CD8-positive, alpha-beta memory T cell (primary cell): ENCODE data around the gene ASCC3. TPM values are rescaled to one million over a fixed set of nuclear protein-coding genes. Genes with fewer than 3 reads are reported as not detected.
"Not testable (repeated sequence)": the region's sequence is repeated elsewhere in the genome, so short reads cannot be mapped to it uniquely, and the experiment has no call there.

Experiments
- CTCF ChIA-PET: fragments of 350-600 bp; sonication (Branson Sonifier 250); formaldehyde crosslinking; loops from one replicate; lab custom pipeline; 2021; ENCODE audit warnings: antibody characterized with exemption; lab: Charles Lee
- POLR2A ChIA-PET: fragments of 350-600 bp; sonication (Branson Sonifier 250); formaldehyde crosslinking; loops from one replicate; lab custom pipeline; 2021; ENCODE audit warnings: antibody characterized with exemption; lab: Charles Lee
- DNase-seq, 5 donors: peaks; one replicate each; pipeline versions ENCODE4 v3.0.0 to v3.0.0-alpha.2; 2020 to 2022; ENCODE audit warnings: mixed read lengths in 1 of 5
- H3K27ac ChIP-seq: one replicate; pipeline ENCODE4 v1.7.0; 2013; ENCODE audit warnings: low read depth, mild to moderate bottlenecking, low read length, moderate library complexity
- H3K27me3 ChIP-seq: 2 replicates; pipeline ENCODE4 v1.7.0; 2013; ENCODE audit warnings: low read length, mild to moderate bottlenecking; ENCODE audit not compliant: insufficient read depth, poor library complexity, severe bottlenecking
- H3K36me3 ChIP-seq: 2 replicates; pipeline ENCODE4 v1.7.0; 2013; ENCODE audit warnings: mild to moderate bottlenecking, low read length, moderate library complexity; ENCODE audit not compliant: insufficient read depth
- H3K4me1 ChIP-seq: 2 replicates; pipeline ENCODE4 v1.7.0; 2013; ENCODE audit warnings: mild to moderate bottlenecking, low read length, moderate library complexity; ENCODE audit not compliant: insufficient read depth
- H3K4me3 ChIP-seq: 2 replicates; pipeline ENCODE4 v1.7.0; 2013; ENCODE audit warnings: mild to moderate bottlenecking, low read length
- H3K9me3 ChIP-seq: 2 replicates; pipeline ENCODE4 v1.7.0; 2013; ENCODE audit warnings: mild to moderate bottlenecking, low read length
- H3K27ac Mint-ChIP-seq, 8 donors: one replicate each; pipeline ENCODE4 v1.8.0; 2020 to 2021; ENCODE audit warnings: mixed read lengths in 8 of 8, mild to moderate bottlenecking in 6 of 8, inconsistent platforms in 3 of 8, moderate library complexity in 3 of 8
- H3K27me3 Mint-ChIP-seq, 2 donors: one replicate each; pipeline ENCODE4 v1.8.0; 2020 to 2021; ENCODE audit warnings: mixed read lengths in 2 of 2, mild to moderate bottlenecking in 1 of 2, moderate library complexity in 1 of 2
- H3K36me3 Mint-ChIP-seq, 3 donors: one replicate each; pipeline ENCODE4 v1.8.0; 2020 to 2021; ENCODE audit warnings: mixed read lengths in 3 of 3, inconsistent platforms in 1 of 3, mild to moderate bottlenecking in 1 of 3
- H3K4me1 Mint-ChIP-seq, 3 donors: one replicate each; pipeline ENCODE4 v1.8.0; 2020 to 2021; ENCODE audit warnings: mixed read lengths in 3 of 3, inconsistent platforms in 1 of 3, mild to moderate bottlenecking in 1 of 3
- H3K4me3 Mint-ChIP-seq, 7 donors: one replicate each; pipeline ENCODE4 v1.8.0; 2020 to 2021; ENCODE audit warnings: mixed read lengths in 7 of 7, mild to moderate bottlenecking in 6 of 7, moderate library complexity in 4 of 7, inconsistent platforms in 2 of 7
- H3K9me3 Mint-ChIP-seq, 5 donors: one replicate each; pipeline ENCODE4 v1.8.0; 2020 to 2022; ENCODE audit warnings: mixed read lengths in 5 of 5, mild to moderate bottlenecking in 3 of 5, moderate library complexity in 2 of 5, inconsistent platforms in 1 of 5
- polyA plus RNA-seq: library from polyadenylated mRNA; unstranded; fragments of 300-500 nt; fragmentation: Illumina TruSeq; gene quantifications from one replicate; pipeline ENCODE4 v1.2.3, GENCODE V29; 2021
- total RNA-seq, 2 experiments: library from RNA; stranded (reverse); gene quantifications; one replicate each; pipeline ENCODE4 v1.2.3, GENCODE V29; 2021

Gene ASCC3
- total and polyA plus RNA-seq, 3 experiments from 2014 or later = 26.8 to 65.1 (median 64.0) TPM

DNA sequence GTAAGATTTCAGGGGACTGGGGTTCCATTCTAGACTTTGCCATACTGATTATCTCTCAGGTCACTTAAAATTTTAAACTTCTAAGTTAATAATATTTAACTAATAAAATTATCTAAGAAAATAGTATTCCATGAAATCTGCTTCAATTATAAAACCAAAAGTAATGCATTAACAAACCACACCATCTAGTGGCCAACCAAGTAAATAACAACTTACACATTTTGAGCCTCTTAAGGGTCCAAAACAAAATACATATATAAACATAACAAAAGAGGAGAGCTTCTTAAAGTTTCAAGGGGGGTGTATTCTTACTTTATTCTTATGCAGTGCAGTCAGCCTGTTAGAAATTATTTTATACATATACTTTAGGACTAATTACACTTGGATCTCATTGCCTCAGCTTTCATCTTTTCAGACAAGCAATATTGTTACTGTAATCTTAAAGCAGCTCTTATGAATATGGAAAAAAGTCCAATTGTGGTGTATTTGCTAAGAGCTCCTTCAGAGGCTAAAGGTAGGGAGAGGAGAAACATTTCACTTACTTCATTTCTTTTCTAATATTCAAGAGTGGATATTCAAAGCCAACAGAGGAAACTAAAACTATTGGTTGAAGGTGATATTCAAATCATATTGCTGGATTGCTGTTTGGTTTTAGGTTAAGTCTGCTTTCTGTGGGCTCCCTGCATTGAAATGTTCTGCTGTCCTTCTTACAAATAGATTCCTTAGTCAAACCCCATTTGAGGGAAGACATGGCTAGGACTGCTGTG lies 216.7 kb downstream of the ASCC3 start:
- no peak overlapping the region for H3K4me3 ChIP-seq
- Mint-ChIP-seq H3K4me1 (peaks cover 5 to 10% (median 10%) of the 10 kb centered on the region in 3 donors), H3K36me3 (peaks cover 0 to 11% (median 7%) of the 10 kb centered on the region in 3 donors), H3K27me3 (no peaks in the 10 kb centered on the region), H3K9me3 (no peaks in the 10 kb centered on the region), H3K4me3 (no peak overlapping the region), H3K27ac (peak overlapping the region in 6 of 8 donors; percentile 0 to 88 (median 59))
- CTCF ChIA-PET = interaction anchor here (1.0 to 1.5 kb wide), 7 partner anchors 9 to 797 kb away, joined by 3 to 7 read pairs (median 3); no protein-coding TSS in a partner anchor
- H3K27ac ChIP-seq = no peak overlapping the region
- peak in 1 of 5 donors; percentile 5 for DNase-seq
- H3K36me3 ChIP-seq = no peaks in the 10 kb centered on the region
- no peaks in the 10 kb centered on the region for H3K27me3 ChIP-seq
- no peaks in the 10 kb centered on the region for H3K4me1 ChIP-seq
- no peaks in the 10 kb centered on the region for H3K9me3 ChIP-seq
- POLR2A ChIA-PET = no interaction called here

DNA sequence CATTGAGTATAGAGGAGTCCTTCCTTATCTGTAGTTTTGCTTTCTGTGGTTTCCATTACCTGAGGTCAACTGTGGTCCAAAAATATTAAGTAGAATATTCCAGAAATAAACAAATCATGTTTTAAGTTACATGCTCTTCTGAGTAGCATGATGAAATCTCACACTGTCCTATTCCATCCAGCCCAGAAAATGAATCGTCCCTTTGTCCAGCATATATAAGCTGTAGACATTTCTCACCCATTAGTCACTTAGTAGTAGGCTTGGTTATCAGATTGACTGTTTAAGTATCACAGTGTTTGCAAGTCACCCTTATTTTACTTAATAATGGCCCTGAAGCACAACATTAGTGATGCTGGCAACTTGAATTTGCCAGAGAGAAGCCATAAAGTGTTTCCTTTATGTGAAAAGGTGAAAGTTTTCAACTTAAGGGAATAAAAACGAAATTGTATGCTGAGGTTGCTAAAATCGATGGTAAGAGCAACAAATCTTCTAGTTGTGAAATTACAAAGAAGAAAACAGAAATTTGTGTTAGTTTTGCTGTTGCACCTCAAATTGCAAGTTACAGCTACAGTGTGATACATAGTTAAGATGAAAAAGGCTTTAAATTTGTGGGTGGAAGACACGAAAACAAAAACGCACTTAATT lies 217.8 kb downstream of the ASCC3 start:
- no peaks in the 10 kb centered on the region for H3K36me3 ChIP-seq

DNA sequence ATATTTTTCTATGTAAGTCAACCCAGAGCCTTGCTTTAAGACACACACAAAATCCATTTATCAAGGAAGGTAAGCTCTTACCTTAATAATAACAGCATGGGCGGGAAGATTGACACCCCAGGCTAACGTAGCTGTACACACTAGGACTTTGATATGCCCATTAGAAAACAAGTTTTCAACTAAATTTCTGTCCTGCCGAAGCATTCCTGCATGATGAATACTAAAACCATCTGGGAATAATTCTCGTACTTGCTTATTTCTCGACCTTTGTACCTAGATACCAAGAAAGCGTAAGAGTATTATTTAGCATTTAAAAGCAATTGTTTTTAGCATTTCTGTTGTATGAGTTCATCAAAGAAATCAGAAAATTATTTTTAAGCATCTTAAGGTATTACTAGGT lies 218.9 kb downstream of the ASCC3 start:
- H3K36me3 ChIP-seq = no peaks in the 10 kb centered on the region
- ChIA-PET POLR2A (no interaction called here), CTCF (no interaction called here)
- H3K27me3 Mint-ChIP-seq = no peaks in the 10 kb centered on the region
- no peaks in the 10 kb centered on the region for H3K4me1 ChIP-seq
- H3K4me3 Mint-ChIP-seq = no peak overlapping the region
- no peak for DNase-seq
- H3K27ac Mint-ChIP-seq = no peak overlapping the region
- peaks cover 0 to 10% (median 7%) of the 10 kb centered on the region in 3 donors for H3K36me3 Mint-ChIP-seq
- no peaks in the 10 kb centered on the region for H3K9me3 ChIP-seq
- peaks cover 5 to 10% (median 10%) of the 10 kb centered on the region in 3 donors for H3K4me1 Mint-ChIP-seq
- H3K27ac ChIP-seq = no peak overlapping the region
- H3K27me3 ChIP-seq = no peaks in the 10 kb centered on the region
- no peaks in the 10 kb centered on the region for H3K9me3 Mint-ChIP-seq
- H3K4me3 ChIP-seq = no peak overlapping the region

More for the DNA sequence above, 217.8 kb downstream of the ASCC3 start:
- POLR2A ChIA-PET = no interaction called here
- Mint-ChIP-seq H3K36me3 (peaks cover 0 to 11% (median 7%) of the 10 kb centered on the region in 3 donors), H3K9me3 (no peaks in the 10 kb centered on the region), H3K4me1 (peaks cover 5 to 10% (median 10%) of the 10 kb centered on the region in 3 donors), H3K4me3 (no peak overlapping the region), H3K27me3 (no peaks in the 10 kb centered on the region), H3K27ac (no peak overlapping the region)
- H3K4me1 ChIP-seq = no peaks in the 10 kb centered on the region
- H3K4me3 ChIP-seq = no peak overlapping the region
- H3K9me3 ChIP-seq = no peaks in the 10 kb centered on the region
- no peak overlapping the region for H3K27ac ChIP-seq
- no peaks in the 10 kb centered on the region for H3K27me3 ChIP-seq
- no peak for DNase-seq
- CTCF ChIA-PET = interaction anchor here (1.3 to 1.5 kb wide), 3 partner anchors 14 to 795 kb away, joined by 3 to 7 read pairs (median 3); no protein-coding TSS in a partner anchor

DNA sequence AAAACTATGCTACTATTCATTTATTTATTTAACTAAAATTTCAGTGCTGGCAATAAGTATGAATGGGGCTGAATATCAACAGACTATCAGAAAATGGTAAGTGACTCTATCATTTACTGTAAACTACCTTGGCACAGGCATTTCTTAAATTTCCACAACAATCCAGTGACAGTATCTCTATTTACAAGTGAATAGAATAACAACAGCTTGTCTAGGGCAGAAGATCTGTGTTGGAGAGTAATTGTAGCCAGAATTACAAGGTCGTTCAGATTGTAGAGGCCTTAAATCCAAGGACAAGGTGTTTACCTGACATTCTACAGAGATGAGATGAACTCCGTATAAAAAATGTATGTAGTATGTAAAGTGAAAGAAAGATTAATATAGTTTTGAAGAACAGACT lies 222.6 kb downstream of the ASCC3 start:
- no peak overlapping the region for H3K4me3 ChIP-seq
- no peak overlapping the region for H3K4me3 Mint-ChIP-seq
- H3K36me3 Mint-ChIP-seq = peaks cover 0 to 26% (median 7%) of the 10 kb centered on the region in 3 donors
- H3K27ac ChIP-seq = no peak overlapping the region
- ChIA-PET POLR2A (no interaction called here), CTCF (no interaction called here)
- H3K9me3 Mint-ChIP-seq = no peaks in the 10 kb centered on the region
- H3K27me3 ChIP-seq = no peaks in the 10 kb centered on the region
- no peak for DNase-seq
- no peaks in the 10 kb centered on the region for H3K27me3 Mint-ChIP-seq
- H3K36me3 ChIP-seq = no peaks in the 10 kb centered on the region
- no peaks in the 10 kb centered on the region for H3K4me1 ChIP-seq
- no peaks in the 10 kb centered on the region for H3K4me1 Mint-ChIP-seq
- H3K27ac Mint-ChIP-seq = no peak overlapping the region
- H3K9me3 ChIP-seq = no peaks in the 10 kb centered on the region

DNA sequence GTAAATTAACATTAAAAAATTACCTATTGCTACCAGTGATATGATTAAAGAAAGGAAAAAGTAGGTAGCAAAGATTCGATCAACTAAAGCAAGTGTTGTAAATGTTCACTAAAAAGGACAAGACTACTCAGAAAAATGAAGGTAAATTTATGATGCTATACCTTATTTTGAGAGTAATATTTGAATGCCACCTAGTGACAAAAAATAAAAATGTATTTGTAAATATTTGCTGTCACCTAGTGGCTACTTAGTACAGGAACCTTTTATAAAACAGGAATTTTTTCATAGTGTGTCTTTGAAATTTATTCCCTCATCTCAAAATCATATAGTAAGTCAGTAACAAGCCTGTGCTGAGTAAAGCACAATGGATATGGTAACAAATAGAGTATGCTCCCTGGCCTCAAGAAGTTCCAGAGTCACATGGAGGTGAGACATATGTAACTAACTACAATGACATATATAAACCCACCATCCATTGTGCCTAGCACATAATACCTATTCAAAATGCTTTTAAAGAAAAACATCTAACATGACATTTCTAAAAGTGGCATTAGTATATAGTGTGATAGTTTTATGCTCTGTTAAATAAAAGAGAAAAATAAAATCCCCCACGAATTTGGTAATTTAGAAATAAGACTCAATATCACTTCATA lies 223.3 kb downstream of the ASCC3 start:
- Mint-ChIP-seq H3K27me3 (no peaks in the 10 kb centered on the region), H3K4me1 (no peaks in the 10 kb centered on the region), H3K27ac (no peak overlapping the region), H3K4me3 (no peak overlapping the region), H3K9me3 (no peaks in the 10 kb centered on the region), H3K36me3 (peaks cover 0 to 29% (median 7%) of the 10 kb centered on the region in 3 donors)
- H3K27me3 ChIP-seq = no peaks in the 10 kb centered on the region
- H3K27ac ChIP-seq = no peak overlapping the region
- CTCF ChIA-PET = interaction anchor here (1.3 kb wide), 1 partner anchor 9 kb away, joined by 3 read pairs; no protein-coding TSS in a partner anchor
- POLR2A ChIA-PET = no interaction called here
- H3K36me3 ChIP-seq = no peaks in the 10 kb centered on the region
- H3K9me3 ChIP-seq = no peaks in the 10 kb centered on the region
- H3K4me3 ChIP-seq = no peak overlapping the region
- no peaks in the 10 kb centered on the region for H3K4me1 ChIP-seq
- no peak for DNase-seq

DNA sequence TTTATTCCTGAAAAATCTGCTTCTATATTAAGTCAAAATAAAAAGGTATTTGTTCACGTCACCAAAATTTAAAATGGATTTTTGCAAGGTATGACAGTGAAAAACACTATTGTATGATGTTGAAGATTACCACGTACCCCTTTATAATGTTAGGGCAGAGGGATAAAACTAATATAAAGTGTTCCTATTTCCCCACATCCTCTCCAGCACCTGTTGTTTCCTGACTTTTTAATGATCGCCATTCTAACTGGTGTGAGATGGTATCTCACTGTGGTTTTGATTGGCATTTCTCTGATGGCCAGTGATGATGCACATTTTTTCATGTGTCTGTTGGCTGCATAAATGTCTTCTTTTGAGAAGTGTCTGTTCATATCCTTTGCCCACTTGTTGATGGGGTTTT lies 240.0 kb downstream of the ASCC3 start:
- H3K36me3 ChIP-seq, H3K27ac Mint-ChIP-seq, DNase-seq, POLR2A ChIA-PET, H3K9me3 Mint-ChIP-seq, H3K4me3 Mint-ChIP-seq, H3K4me3 ChIP-seq, CTCF ChIA-PET, H3K4me1 ChIP-seq, H3K9me3 ChIP-seq, H3K27me3 Mint-ChIP-seq, H3K4me1 Mint-ChIP-seq, H3K27ac ChIP-seq, H3K27me3 ChIP-seq: not testable (repeated sequence)
- peaks cover 26 to 75% (median 44%) of the 10 kb centered on the region in 3 donors for H3K36me3 Mint-ChIP-seq

DNA sequence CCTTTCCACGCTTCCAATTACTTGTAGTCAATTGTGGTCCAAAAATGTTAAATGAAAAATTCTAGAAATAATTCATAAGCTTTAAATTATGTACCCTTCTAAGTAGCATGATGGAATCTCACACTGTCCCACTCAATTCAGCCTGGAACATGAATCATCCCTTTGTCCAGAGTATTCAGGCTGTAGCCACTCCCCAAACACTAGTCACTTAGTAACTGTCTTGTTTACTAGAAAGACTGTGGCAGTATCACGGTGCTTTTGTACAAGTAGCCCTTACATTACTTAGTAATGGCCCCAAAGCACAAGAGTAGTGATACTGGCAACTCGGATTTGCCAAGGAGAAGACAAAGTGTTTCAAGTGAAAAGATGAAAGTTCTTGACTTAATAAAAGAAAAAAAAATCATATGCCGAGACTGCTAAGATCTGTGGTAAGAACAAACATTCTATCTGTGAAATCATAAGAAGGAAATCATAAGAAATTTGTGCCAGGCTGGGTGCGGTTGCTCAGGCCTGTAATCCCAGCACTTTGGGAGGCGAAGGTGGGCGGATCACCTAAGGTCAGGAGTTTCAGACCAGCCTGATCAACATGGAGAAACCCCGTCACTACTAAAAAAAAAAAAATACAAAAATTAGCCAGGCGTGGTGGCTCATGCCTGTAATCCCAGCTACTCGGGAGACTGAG lies 247.9 kb downstream of the ASCC3 start:
- Histone ChIP-seq H3K4me1 (no peaks in the 10 kb centered on the region), H3K27me3 (no peaks in the 10 kb centered on the region), H3K9me3 (no peaks in the 10 kb centered on the region), H3K27ac (no peak overlapping the region), H3K36me3 (no peaks in the 10 kb centered on the region), H3K4me3 (no peak overlapping the region)
- H3K27ac Mint-ChIP-seq = no peak overlapping the region
- no peaks in the 10 kb centered on the region for H3K9me3 Mint-ChIP-seq
- H3K36me3 Mint-ChIP-seq = peaks cover 23 to 33% (median 26%) of the 10 kb centered on the region in 3 donors
- no peak for DNase-seq
- no peaks in the 10 kb centered on the region for H3K27me3 Mint-ChIP-seq
- CTCF ChIA-PET = no interaction called here
- no peak overlapping the region for H3K4me3 Mint-ChIP-seq
- POLR2A ChIA-PET = no interaction called here
- H3K4me1 Mint-ChIP-seq = no peaks in the 10 kb centered on the region
